Colonic mucosa (tissue), 4 donors: ENCODE data around the gene SEC16B. TPM values are rescaled to one million over a fixed set of nuclear protein-coding genes. Genes with fewer than 3 reads are reported as not detected.

Experiments used
- DNase-seq: peaks from one replicate; pipeline ENCODE4 v3.0.0-alpha.2; 2020
- H3K27ac ChIP-seq: fragments of 200-600 bp; one replicate; pipeline ENCODE4 v1.8.0; 2021
- H3K27me3 ChIP-seq: fragments of 200-600 bp; one replicate; pipeline ENCODE4 v1.8.0; 2021
- H3K36me3 ChIP-seq: fragments of 200-600 bp; one replicate; pipeline ENCODE4 v1.8.0; 2021
- H3K4me1 ChIP-seq: fragments of 200-600 bp; one replicate; pipeline ENCODE4 v1.8.0; 2021; ENCODE audit warnings: mild to moderate bottlenecking
- H3K4me3 ChIP-seq: fragments of 200-600 bp; one replicate; pipeline ENCODE4 v1.8.0; 2021
- H3K9ac ChIP-seq, 2 donors: one replicate each; pipeline ENCODE4 v1.7.0; 2013; ENCODE audit warnings: control low read depth in 2 of 2, low read depth in 2 of 2, low read length in 2 of 2
- H3K9me3 ChIP-seq: fragments of 200-600 bp; one replicate; pipeline ENCODE4 v1.8.0; 2021
- intact Hi-C: fragments of 100-400 bp; cut with DNase I; formaldehyde crosslinking; loops from one replicate; pipeline ENCODE4 v1.14.1; 2022
- total RNA-seq, 2 donors: library from RNA; stranded (reverse); fragmentation: NEBNext Ultra II Directional in 1 of 2; extraction: Animal tissue kit (Norgen Biotek cat#: 25700) in 1 of 2; gene quantifications; one replicate each; pipeline ENCODE4 v1.2.1, GENCODE V29; 2021
- TF ChIP-seq, protein P1 (sequence below): fragments of 200-600 bp; IDR thresholded peaks from one replicate; pipeline ENCODE4 v1.8.0; 2022; ENCODE audit warnings: antibody characterized with exemption, mild to moderate bottlenecking
- donor health status: healthy.
- donor health status: DM: no; HTN: no; CAD: no.
- donor health status: DM: no; HTN: no; CAD: no.

The SEC16B gene
- 1 to 10 TPM; 2.8 to 5.2 TPM for total RNA-seq

DNA sequence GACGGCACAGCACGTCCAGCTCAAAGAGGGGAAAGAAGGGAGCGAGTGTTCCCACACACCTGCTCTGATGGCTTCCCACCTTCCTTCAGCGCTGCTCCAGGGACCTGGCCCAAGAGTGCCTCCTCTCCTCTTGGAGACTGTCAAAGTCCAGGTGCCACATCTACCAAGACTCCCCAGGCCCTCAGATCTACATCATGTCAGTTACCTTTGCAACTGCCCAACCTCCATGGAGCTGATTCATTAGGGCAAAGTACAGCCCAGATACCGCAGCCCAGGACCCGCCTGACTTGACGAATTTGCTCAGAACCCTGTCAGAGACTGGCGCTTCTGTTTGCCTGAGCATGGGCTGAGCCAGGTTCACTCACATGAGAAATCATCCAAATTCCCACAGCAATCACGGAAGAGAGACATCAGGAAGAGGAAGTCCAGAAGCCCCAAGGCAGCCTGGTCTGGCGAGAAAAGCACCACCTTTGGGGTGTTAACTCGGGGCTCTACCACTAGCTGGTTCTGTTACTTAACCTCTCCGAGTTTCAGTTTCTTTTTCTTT, at the start of gene SEC16B:
Gene SEC16B (minus strand): TSS at position 234 of the 547 bp plus-strand sequence. CDS start 2,077 bp downstream, outside the sequence.
- Histone ChIP-seq H3K9me3 (no peaks in the 10 kb centered on the region), H3K4me1 (no peaks in the 10 kb centered on the region), H3K9ac (peak within 1 kb of the TSS in 1 of 2 donors; percentile 20), H3K27me3 (no peaks in the 10 kb centered on the region), H3K4me3 (peak within 1 kb of the TSS; percentile 23), H3K36me3 (no peaks in the 10 kb centered on the region), H3K27ac (peak within 1 kb of the TSS; percentile 11)
- peak; percentile 50 for DNase-seq
- intact Hi-C loops: no loop called here
- TF ChIP-seq, protein P1, sequence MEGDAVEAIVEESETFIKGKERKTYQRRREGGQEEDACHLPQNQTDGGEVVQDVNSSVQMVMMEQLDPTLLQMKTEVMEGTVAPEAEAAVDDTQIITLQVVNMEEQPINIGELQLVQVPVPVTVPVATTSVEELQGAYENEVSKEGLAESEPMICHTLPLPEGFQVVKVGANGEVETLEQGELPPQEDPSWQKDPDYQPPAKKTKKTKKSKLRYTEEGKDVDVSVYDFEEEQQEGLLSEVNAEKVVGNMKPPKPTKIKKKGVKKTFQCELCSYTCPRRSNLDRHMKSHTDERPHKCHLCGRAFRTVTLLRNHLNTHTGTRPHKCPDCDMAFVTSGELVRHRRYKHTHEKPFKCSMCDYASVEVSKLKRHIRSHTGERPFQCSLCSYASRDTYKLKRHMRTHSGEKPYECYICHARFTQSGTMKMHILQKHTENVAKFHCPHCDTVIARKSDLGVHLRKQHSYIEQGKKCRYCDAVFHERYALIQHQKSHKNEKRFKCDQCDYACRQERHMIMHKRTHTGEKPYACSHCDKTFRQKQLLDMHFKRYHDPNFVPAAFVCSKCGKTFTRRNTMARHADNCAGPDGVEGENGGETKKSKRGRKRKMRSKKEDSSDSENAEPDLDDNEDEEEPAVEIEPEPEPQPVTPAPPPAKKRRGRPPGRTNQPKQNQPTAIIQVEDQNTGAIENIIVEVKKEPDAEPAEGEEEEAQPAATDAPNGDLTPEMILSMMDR: no peak

DNA sequence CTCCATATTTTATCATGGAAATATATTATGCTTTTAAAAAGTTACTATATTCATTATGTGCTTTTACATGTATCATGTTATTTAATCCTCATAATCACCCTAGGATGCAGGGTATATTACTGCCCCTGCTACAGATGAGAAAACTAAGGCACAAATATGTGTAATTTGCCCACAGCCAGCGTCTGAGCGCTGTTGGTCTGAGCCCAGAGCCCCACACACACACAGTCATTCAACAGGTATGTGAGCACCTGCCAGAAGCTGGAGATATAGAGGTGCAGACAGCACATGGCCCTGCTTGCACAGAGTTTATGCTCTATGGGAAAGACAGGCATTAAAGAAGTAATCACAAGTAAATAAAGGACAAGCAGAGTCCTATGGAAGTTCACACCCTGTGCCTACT, 49.8 kb upstream of the SEC16B start:
- intact Hi-C loops: no loop called here
- DNase-seq: no peak
- Histone ChIP-seq H3K9me3 (no peaks in the 10 kb centered on the region), H3K36me3 (no peaks in the 10 kb centered on the region), H3K9ac (no peak overlapping the region), H3K27me3 (no peaks in the 10 kb centered on the region), H3K27ac (no peak overlapping the region), H3K4me3 (no peak overlapping the region), H3K4me1 (no peaks in the 10 kb centered on the region)
- TF ChIP-seq, protein P1: no peak

- no peak overlapping the region for H3K27ac ChIP-seq
- H3K4me1 ChIP-seq: no peaks in the 10 kb centered on the region
- DNase-seq: no peak
- no peak overlapping the region for H3K9ac ChIP-seq
- H3K9me3 ChIP-seq: no peaks in the 10 kb centered on the region
- intact Hi-C loops: no loop called here
- H3K4me3 ChIP-seq: no peak overlapping the region
- H3K27me3 ChIP-seq: no peaks in the 10 kb centered on the region
- TF ChIP-seq, protein P1: no peak
- H3K36me3 ChIP-seq: no peaks in the 10 kb centered on the region
Observed at GRCh38 chr1:178019208-178019607, 49.4 kb upstream of the SEC16B start.

DNA sequence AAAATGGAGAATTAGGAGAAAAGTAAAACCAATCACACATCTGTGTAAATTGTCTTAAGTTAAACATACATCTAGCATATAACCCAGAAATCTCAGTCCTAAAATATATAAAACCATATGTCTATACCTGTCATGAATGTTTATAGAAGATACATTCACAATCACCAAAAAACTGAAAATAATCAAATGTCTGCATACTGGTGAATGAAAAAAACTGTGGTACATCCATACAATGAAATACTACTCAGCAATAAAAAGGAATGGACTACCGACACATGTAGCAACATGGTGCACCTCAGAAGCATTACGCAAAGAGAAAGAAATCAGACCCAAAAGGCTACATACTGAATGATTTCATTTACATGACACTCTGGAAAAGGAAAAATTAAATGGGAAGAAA, 47.7 kb upstream of the SEC16B start:
- H3K9me3 ChIP-seq: no peaks in the 10 kb centered on the region
- intact Hi-C loops: no loop called here
- no peak for DNase-seq
- H3K27ac ChIP-seq: no peak overlapping the region
- no peaks in the 10 kb centered on the region for H3K27me3 ChIP-seq
- no peak overlapping the region for H3K4me3 ChIP-seq
- TF ChIP-seq, protein P1: no peak
- H3K36me3 ChIP-seq: no peaks in the 10 kb centered on the region
- no peaks in the 10 kb centered on the region for H3K4me1 ChIP-seq
- no peak overlapping the region for H3K9ac ChIP-seq

DNA sequence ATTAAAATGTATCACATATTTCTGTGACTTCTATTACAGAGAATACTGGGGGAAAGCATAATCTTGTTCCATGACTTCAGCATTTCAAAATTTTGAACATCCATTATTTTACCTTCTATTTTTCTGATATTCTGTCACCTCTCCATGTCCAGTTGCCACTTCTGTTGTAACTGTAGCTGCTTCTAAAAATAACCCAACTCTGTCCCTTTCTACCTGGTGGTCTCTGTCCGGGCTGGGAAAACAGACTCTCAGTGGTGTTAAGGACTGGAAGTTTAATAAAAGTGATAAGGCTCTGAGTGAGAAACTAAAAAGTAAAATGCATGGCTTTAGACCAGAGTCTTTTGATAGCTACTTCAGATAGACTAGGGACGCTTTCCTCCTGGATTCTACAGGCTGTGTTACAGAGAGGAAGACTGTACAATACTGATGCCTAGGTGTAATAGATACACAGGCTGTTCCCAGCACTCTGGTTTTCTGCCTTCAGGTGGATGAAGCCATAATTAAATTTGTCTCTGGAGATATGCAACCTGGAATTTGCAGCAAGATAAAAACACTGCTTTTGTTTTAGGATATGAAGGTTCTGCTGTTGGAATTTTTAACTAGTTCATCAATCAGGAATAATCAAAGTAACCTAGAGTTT, 42.1 kb upstream of the SEC16B start:
- Histone ChIP-seq H3K36me3 (no peaks in the 10 kb centered on the region), H3K4me3 (no peak overlapping the region), H3K27me3 (no peaks in the 10 kb centered on the region), H3K9me3 (no peaks in the 10 kb centered on the region), H3K27ac (no peak overlapping the region), H3K4me1 (no peaks in the 10 kb centered on the region), H3K9ac (no peak overlapping the region)
- intact Hi-C loops: no loop called here
- no peak for DNase-seq
- TF ChIP-seq, protein P1: no peak
